ENCODE data around the gene TRDMT1. TPM values are rescaled to one million over a fixed set of nuclear protein-coding genes. Genes with fewer than 3 reads are reported as not detected.
A peak's percentile ranks its signal among the peaks of the same experiment; 100 is the strongest.

TRDMT1 gene
- polyA plus RNA-seq, 1 donor (not counting 4 experiments of a cell fraction or from before 2014, with no cell fraction given), result 6.6 TPM

- dilution Hi-C loops (cut with MboI; ENCODE audit: extremely low pct_ligation_motif_present, low sequenced_read_pairs), result no loop called here
- no peak overlapping the region for H3K4me3 ChIP-seq (ENCODE audit: control insufficient read depth in 2 of 3, extremely low read depth in 1 of 3, insufficient read depth in 2 of 3, low read depth in 1 of 3, low read length in 3 of 3)
- FAIRE-seq (no peak), DNase-seq (ENCODE audit: low read depth, low spot score) (no peak)
- H3K9me3 ChIP-seq (ENCODE audit: control insufficient read depth, low read depth, low read length), result no peaks in the 10 kb centered on the region
- no peaks in the 10 kb centered on the region for H3K9me1 ChIP-seq (ENCODE audit: control insufficient read depth, extremely low read depth, insufficient read depth, low read length)
- peaks cover 45% of the 10 kb centered on the region for H3K4me1 ChIP-seq (ENCODE audit: control insufficient read depth, extremely low read depth, insufficient read depth, low read length)
- no peaks in the 10 kb centered on the region for H3K27me3 ChIP-seq (ENCODE audit: control insufficient read depth, extremely low read depth, insufficient read depth, low read length)
- no peak overlapping the region for H3K4me2 ChIP-seq (ENCODE audit: control insufficient read depth, extremely low read depth, insufficient read depth, low read depth, low read length)
- H3K9ac ChIP-seq (ENCODE audit: control insufficient read depth, extremely low read depth, insufficient read depth, low read length), result no peak overlapping the region
- H3K27ac ChIP-seq (ENCODE audit: control insufficient read depth, insufficient read depth, low read length), result peak overlapping the region; percentile 96
- H4K20me1 ChIP-seq (ENCODE audit: control insufficient read depth, extremely low read depth, insufficient read depth, low read length), result no peaks in the 10 kb centered on the region
- no peak overlapping the region for H2AFZ ChIP-seq (ENCODE audit: control insufficient read depth, low read length)
- no peaks in the 10 kb centered on the region for H3K36me3 ChIP-seq (ENCODE audit: control insufficient read depth in 2 of 2, extremely low read depth in 1 of 2, insufficient read depth in 2 of 2, low read length in 2 of 2)
- TF ChIP-seq EZH2 (IDR thresholded peaks at IDR 0.05; ENCODE audit: low read length), result no peak
- H3K79me2 ChIP-seq (ENCODE audit: control insufficient read depth, insufficient read depth, low read length), result no peaks in the 10 kb centered on the region
Observed at GRCh38 chr10:17217631-17218232, 16.3 kb upstream of the TRDMT1 start.

- peak overlapping the region; percentile 71 for H3K9ac ChIP-seq (ENCODE audit: control insufficient read depth, extremely low read depth, insufficient read depth, low read length)
- no peaks in the 10 kb centered on the region for H4K20me1 ChIP-seq (ENCODE audit: control insufficient read depth, extremely low read depth, insufficient read depth, low read length)
- no peaks in the 10 kb centered on the region for H3K9me3 ChIP-seq (ENCODE audit: control insufficient read depth, low read depth, low read length)
- no peak for TF ChIP-seq CTCF (optimal IDR thresholded peaks at IDR 0.05 in 1 of 3, IDR thresholded peaks at IDR 0.05 in 1 of 3, conservative IDR thresholded peaks at IDR 0.05 in 1 of 3; ENCODE audit: extremely low read depth in 1 of 3, insufficient read depth in 2 of 3, low read length in 3 of 3)
- TF ChIP-seq EZH2 (IDR thresholded peaks at IDR 0.05; ENCODE audit: low read length), result no peak
- H3K27ac ChIP-seq (ENCODE audit: control insufficient read depth, insufficient read depth, low read length), result peak overlapping the region; percentile 96
- peak overlapping the region; percentile 40 for H3K4me2 ChIP-seq (ENCODE audit: control insufficient read depth, extremely low read depth, insufficient read depth, low read depth, low read length)
- H3K27me3 ChIP-seq (ENCODE audit: control insufficient read depth, extremely low read depth, insufficient read depth, low read length), result no peaks in the 10 kb centered on the region
- dilution Hi-C loops (cut with MboI; ENCODE audit: extremely low pct_ligation_motif_present, low sequenced_read_pairs), result no loop called here
- peak overlapping the region; percentile 21 for H2AFZ ChIP-seq (ENCODE audit: control insufficient read depth, low read length)
- no peak overlapping the region for H3K4me3 ChIP-seq (ENCODE audit: control insufficient read depth in 2 of 3, extremely low read depth in 1 of 3, insufficient read depth in 2 of 3, low read depth in 1 of 3, low read length in 3 of 3)
- DNase-seq (ENCODE audit: low read depth, low spot score) (no peak), FAIRE-seq (no peak)
- no peaks in the 10 kb centered on the region for H3K36me3 ChIP-seq (ENCODE audit: control insufficient read depth in 2 of 2, extremely low read depth in 1 of 2, insufficient read depth in 2 of 2, low read length in 2 of 2)
- H3K4me1 ChIP-seq (ENCODE audit: control insufficient read depth, extremely low read depth, insufficient read depth, low read length), result peaks cover 45% of the 10 kb centered on the region
- no peaks in the 10 kb centered on the region for H3K9me1 ChIP-seq (ENCODE audit: control insufficient read depth, extremely low read depth, insufficient read depth, low read length)
- H3K79me2 ChIP-seq (ENCODE audit: control insufficient read depth, insufficient read depth, low read length), result no peaks in the 10 kb centered on the region
Observed at GRCh38 chr10:17216901-17217395, 15.5 kb upstream of the TRDMT1 start.

Measured in keratinocyte (primary cell).